Upper lobe of left lung (tissue), 6 donors: ENCODE measurements around the gene CERKL. TPM values are rescaled to one million over a fixed set of nuclear protein-coding genes. Genes with fewer than 3 reads are reported as not detected.

ENCODE experiments used
- ATAC-seq, 2 donors: fragments of 200-7000 bp; cut with Tn5 transposase; one replicate each; pipeline ENCODE4 v1.9.1; 2022; ENCODE audit warnings: mild to moderate bottlenecking in 2 of 2, moderate library complexity in 2 of 2; ENCODE audit not compliant: low FRiP score in 2 of 2
- DNase-seq, 2 donors: peaks; one replicate each; pipeline ENCODE4 v3.0.0-alpha.2; 2019 to 2020
- H3K27ac ChIP-seq, 4 donors: fragments of 200-600 bp; sonication (generic); one replicate each; pipeline ENCODE4 v1.5.1; 2016 to 2019
- H3K27me3 ChIP-seq, 4 donors: fragments of 200-600 bp; sonication (generic); one replicate each; pipeline ENCODE4 v1.5.1; 2017 to 2019
- H3K36me3 ChIP-seq, 4 donors: fragments of 200-600 bp; sonication (generic); one replicate each; pipeline ENCODE4 v1.5.1; 2016 to 2019
- H3K4me1 ChIP-seq, 4 donors: fragments of 200-600 bp; sonication (generic); one replicate each; pipeline ENCODE4 v1.5.1; 2018 to 2019
- H3K4me3 ChIP-seq, 4 donors: fragments of 200-600 bp; sonication (generic); one replicate each; pipeline ENCODE4 v1.5.1; 2017 to 2019; ENCODE audit warnings: mild to moderate bottlenecking in 2 of 4, moderate library complexity in 1 of 4
- H3K9me3 ChIP-seq, 4 donors: fragments of 200-600 bp; sonication (generic); one replicate each; pipeline ENCODE4 v1.5.1; 2018 to 2019
- CTCF ChIP-seq, 6 experiments: fragments of 450-650 bp in 4 of 6; fragments of 200-600 bp in 2 of 6; sonication (generic) in 2 of 6; IDR thresholded peaks; one replicate each; pipeline ENCODE4 v1.5.1; 2016 to 2019; ENCODE audit warnings: antibody characterized with exemption in 6 of 6
- EP300 ChIP-seq, 4 donors: sonication (generic); formaldehyde crosslinking; IDR thresholded peaks; one replicate each; pipeline ENCODE4 v1.5.1; 2017; ENCODE audit warnings: antibody characterized with exemption in 4 of 4, control low read depth in 2 of 4
- POLR2A ChIP-seq, 4 donors: fragments of 450-650 bp; IDR thresholded peaks; one replicate each; pipeline ENCODE4 v1.5.1; 2016 to 2017; ENCODE audit warnings: antibody characterized with exemption in 4 of 4, mild to moderate bottlenecking in 2 of 4
- POLR2AphosphoS5 ChIP-seq, 2 donors: sonication (generic); formaldehyde crosslinking; IDR thresholded peaks; one replicate each; pipeline ENCODE4 v1.5.1; 2017; ENCODE audit warnings: antibody characterized with exemption in 2 of 2
- WGBS, 2 donors: methylation state at CpG; one replicate each; pipeline ENCODE4 v1.1.5; 2017 to 2018; 5-methylcytosine and 5-hydroxymethylcytosine counted together
- total RNA-seq, 6 donors: library from RNA; depleted of rRNA in 4 of 6; stranded (reverse); fragments of >200 nt in 4 of 6; gene quantifications; one replicate each; pipeline versions ENCODE4 v1.1.0 to v1.2.1, GENCODE V29; 2016 to 2021
- donor health status: DM: no; HTN: no; CAD: no; lungs with moderate emphysema.
- donor health status: DM: no; HTN: yes; CAD: no; lungs with severe emphysema.

Gene CERKL
- total RNA-seq, 6 donors from 2014 or later, result 0.37 to 23.1 (median 1.7) TPM; not detected in 1

GRCh38 chr2:181607629-181608590, 49.0 kb downstream of the CERKL start:
- Histone ChIP-seq H3K4me1 (no peaks in the 10 kb centered on the region), H3K27me3 (no peaks in the 10 kb centered on the region), H3K36me3 (no peaks in the 10 kb centered on the region), H3K9me3 (peaks cover 0 to 4% (median 0%) of the 10 kb centered on the region in 4 donors), H3K27ac (no peak overlapping the region), H3K4me3 (no peak overlapping the region)
- no peak for ATAC-seq
- TF ChIP-seq POLR2A (IDR thresholded peaks at IDR 0.05), result no peak
- TF ChIP-seq EP300 (IDR thresholded peaks at IDR 0.05), result no peak
- no peak for TF ChIP-seq CTCF (IDR thresholded peaks at IDR 0.05)
- no peak for TF ChIP-seq POLR2AphosphoS5 (IDR thresholded peaks at IDR 0.05)
- WGBS, 2 donors, result 64 to 72% methylated on average over 4 of the region's 4 CpGs
- no peak for DNase-seq

- ATAC-seq, result no peak
- Histone ChIP-seq H3K27me3 (no peaks in the 10 kb centered on the region), H3K4me3 (no peak overlapping the region), H3K36me3 (no peaks in the 10 kb centered on the region), H3K4me1 (no peaks in the 10 kb centered on the region), H3K27ac (no peak overlapping the region), H3K9me3 (peaks cover 0 to 4% (median 0%) of the 10 kb centered on the region in 4 donors)
- WGBS, 2 donors, result 70 to 80% methylated on average over 2 to 3 of the region's 3 CpGs
- TF ChIP-seq CTCF (IDR thresholded peaks at IDR 0.05), result no peak
- TF ChIP-seq POLR2AphosphoS5 (IDR thresholded peaks at IDR 0.05), result no peak
- TF ChIP-seq EP300 (IDR thresholded peaks at IDR 0.05), result no peak
- no peak for TF ChIP-seq POLR2A (IDR thresholded peaks at IDR 0.05)
- DNase-seq, result no peak
These were observed 50.7 kb downstream of the CERKL start for GRCh38 chr2:181605889-181606837.

- H3K9me3 ChIP-seq, result peaks cover 0 to 4% (median 0%) of the 10 kb centered on the region in 4 donors
- H3K36me3 ChIP-seq, result no peaks in the 10 kb centered on the region
- no peak overlapping the region for H3K27ac ChIP-seq
- H3K4me1 ChIP-seq, result no peaks in the 10 kb centered on the region
- no peak for DNase-seq
- WGBS, 2 donors, result 96 to 100% methylated on average over 1 of the region's 1 CpG
- H3K27me3 ChIP-seq, result no peaks in the 10 kb centered on the region
- no peak for ATAC-seq
- no peak overlapping the region for H3K4me3 ChIP-seq
- TF ChIP-seq POLR2A (IDR thresholded peaks at IDR 0.05) (no peak), CTCF (IDR thresholded peaks at IDR 0.05) (no peak), EP300 (IDR thresholded peaks at IDR 0.05) (no peak), POLR2AphosphoS5 (IDR thresholded peaks at IDR 0.05) (no peak)
These were observed 54.9 kb downstream of the CERKL start for GRCh38 chr2:181602017-181602416.

- TF ChIP-seq POLR2A (IDR thresholded peaks at IDR 0.05) (no peak), EP300 (IDR thresholded peaks at IDR 0.05) (no peak), POLR2AphosphoS5 (IDR thresholded peaks at IDR 0.05) (no peak), CTCF (IDR thresholded peaks at IDR 0.05) (no peak)
- Histone ChIP-seq H3K27ac (no peak overlapping the region), H3K36me3 (no peaks in the 10 kb centered on the region), H3K4me3 (no peak overlapping the region), H3K4me1 (no peaks in the 10 kb centered on the region), H3K27me3 (no peaks in the 10 kb centered on the region), H3K9me3 (no peaks in the 10 kb centered on the region)
- WGBS, 2 donors, result 73 to 86% methylated on average over 1 of the region's 1 CpG
- ATAC-seq, result no peak
- no peak for DNase-seq
These were observed 60.3 kb downstream of the CERKL start for GRCh38 chr2:181596556-181596955.
